ENCODE measurements around the gene BROX.
"Not testable (repeated sequence)": the region's sequence is repeated elsewhere in the genome, so short reads cannot be mapped to it uniquely, and the experiment has no call there.

BROX gene

GRCh38 chr1:222730866-222731265 is 18.5 kb downstream of the BROX start:
- DNase-seq (ENCODE audit: low read depth, low spot score), result no peak

- no peak for DNase-seq (ENCODE audit: low read depth, low spot score)
These were observed 20.1 kb downstream of the BROX start for GRCh38 chr1:222732216-222733159.

GRCh38 chr1:222734740-222735139 is 22.4 kb downstream of the BROX start:
- DNase-seq (ENCODE audit: low read depth, low spot score), result no peak

- DNase-seq (ENCODE audit: low read depth, low spot score), result no peak
These were observed 24.1 kb downstream of the BROX start for GRCh38 chr1:222736470-222736869.

- no peak for DNase-seq (ENCODE audit: low read depth, low spot score)
These were observed 24.6 kb downstream of the BROX start, which contains the start of gene FAM177B for GRCh38 chr1:222736972-222737371. Gene FAM177B, plus strand, starts transcription at chr1:222737202. Its CDS starts 9,344 bp downstream, at chr1:222746546.

- DNase-seq (ENCODE audit: low read depth, low spot score), result no peak
These were observed 27.1 kb downstream of the BROX start for GRCh38 chr1:222739465-222739864.

GRCh38 chr1:222739929-222740328 is 27.6 kb downstream of the BROX start:
- no peak for DNase-seq (ENCODE audit: low read depth, low spot score)

- not testable (repeated sequence) for DNase-seq (ENCODE audit: low read depth, low spot score)
These were observed 29.5 kb downstream of the BROX start for GRCh38 chr1:222741630-222742457.

- DNase-seq (ENCODE audit: low read depth, low spot score), result no peak
These were observed 37.6 kb downstream of the BROX start for GRCh38 chr1:222749927-222750326.

- no peak for DNase-seq (ENCODE audit: low read depth, low spot score)
These were observed 38.3 kb downstream of the BROX start for GRCh38 chr1:222750651-222751050.

GRCh38 chr1:222751255-222751654 is 38.9 kb downstream of the BROX start:
- DNase-seq (ENCODE audit: low read depth, low spot score), result no peak

GRCh38 chr1:222754366-222755139 is 42.2 kb downstream of the BROX start:
- DNase-seq (ENCODE audit: low read depth, low spot score), result peak; percentile 23

- no peak for DNase-seq (ENCODE audit: low read depth, low spot score)
These were observed 45.4 kb downstream of the BROX start for GRCh38 chr1:222757646-222758268.

- DNase-seq (ENCODE audit: low read depth, low spot score), result no peak
These were observed 47.2 kb downstream of the BROX start for GRCh38 chr1:222759451-222760035.

- no peak for DNase-seq (ENCODE audit: low read depth, low spot score)
These were observed 48.7 kb downstream of the BROX start for GRCh38 chr1:222761083-222761482.

GRCh38 chr1:222762178-222762577 is 49.8 kb downstream of the BROX start:
- not testable (repeated sequence) for DNase-seq (ENCODE audit: low read depth, low spot score)

GRCh38 chr1:222767152-222767571 is 54.8 kb downstream of the BROX start:
- DNase-seq (ENCODE audit: low read depth, low spot score), result no peak

- no peak for DNase-seq (ENCODE audit: low read depth, low spot score)
These were observed 56.2 kb downstream of the BROX start for GRCh38 chr1:222768592-222768991.

GRCh38 chr1:222769181-222769580 is 56.8 kb downstream of the BROX start:
- no peak for DNase-seq (ENCODE audit: low read depth, low spot score)

- no peak for DNase-seq (ENCODE audit: low read depth, low spot score)
These were observed 57.7 kb downstream of the BROX start for GRCh38 chr1:222769971-222770620.

Measured in smooth muscle cell of the brain vasculature (primary cell).